GM21381 (cell line): ENCODE measurements around the gene MED25.
"Not testable (repeated sequence)": the region's sequence is repeated elsewhere in the genome, so short reads cannot be mapped to it uniquely, and the experiment has no call there.

Experiments used
- ATAC-seq: cut with Tn5 transposase; IDR thresholded peaks from one replicate; pipeline ENCODE4 v1.9.1; 2021; ENCODE audit warnings: mild to moderate bottlenecking, moderate library complexity; ENCODE audit not compliant: unreplicated experiment

MED25 gene

GRCh38 chr19:49812997-49813861 is 4.9 kb upstream of the MED25 start, which contains the start of gene FUZ:
Gene FUZ, minus strand, starts transcription at chr19:49813292. Its CDS starts 186 bp downstream, at chr19:49813106.
- peak; percentile 56 for ATAC-seq

- ATAC-seq = no peak
Measured at GRCh38 chr19:49814010-49814409, 4.1 kb upstream of the MED25 start.

DNA sequence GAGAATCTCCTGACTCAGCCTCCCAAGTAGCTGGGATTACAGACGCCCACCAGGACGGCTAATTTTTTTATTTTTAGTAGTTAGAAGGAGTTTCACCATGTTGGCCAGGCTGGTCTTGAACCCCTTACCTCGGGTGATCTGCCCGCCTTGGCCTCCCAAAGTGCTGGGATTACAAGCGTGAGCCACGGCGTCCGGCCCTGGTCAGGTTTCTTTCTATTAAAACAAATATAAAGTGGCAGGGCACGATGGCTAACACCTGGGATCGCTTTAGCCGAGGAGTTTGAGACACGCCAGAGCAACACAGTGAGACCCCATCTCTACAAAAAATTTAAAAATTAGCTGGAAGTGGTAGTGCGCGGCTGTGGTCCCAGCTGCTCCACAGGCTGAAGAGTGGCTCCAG is 1.5 kb upstream of the MED25 start:
- ATAC-seq = no peak

GRCh38 chr19:49818649-49819370 is 721 bp downstream of the MED25 start:
- ATAC-seq = no peak

- not testable (repeated sequence) for ATAC-seq
Measured at GRCh38 chr19:49819452-49820115, 1.5 kb downstream of the MED25 start.

GRCh38 chr19:49820125-49820524 is 2.0 kb downstream of the MED25 start:
- no peak for ATAC-seq

DNA sequence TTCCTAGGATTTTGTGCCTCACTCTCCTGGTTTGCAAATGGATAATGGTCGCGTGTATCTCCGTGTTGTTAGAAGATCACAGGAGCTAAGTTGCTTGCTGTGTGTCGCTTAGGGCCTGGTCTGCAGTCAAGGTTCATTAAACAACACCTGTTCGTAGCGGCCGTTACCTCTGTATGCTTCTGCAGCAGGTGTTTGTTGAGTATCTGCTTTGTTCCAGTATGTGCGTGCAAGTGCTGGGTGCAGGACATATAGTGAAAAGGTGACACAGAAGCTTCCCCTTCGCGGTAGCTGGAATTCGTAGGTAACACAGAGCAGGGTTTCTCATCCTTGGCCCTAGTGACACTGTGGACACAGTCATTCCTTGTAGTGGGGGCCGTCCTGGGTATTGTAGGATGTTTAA is 5.4 kb downstream of the MED25 start:
- ATAC-seq = no peak

DNA sequence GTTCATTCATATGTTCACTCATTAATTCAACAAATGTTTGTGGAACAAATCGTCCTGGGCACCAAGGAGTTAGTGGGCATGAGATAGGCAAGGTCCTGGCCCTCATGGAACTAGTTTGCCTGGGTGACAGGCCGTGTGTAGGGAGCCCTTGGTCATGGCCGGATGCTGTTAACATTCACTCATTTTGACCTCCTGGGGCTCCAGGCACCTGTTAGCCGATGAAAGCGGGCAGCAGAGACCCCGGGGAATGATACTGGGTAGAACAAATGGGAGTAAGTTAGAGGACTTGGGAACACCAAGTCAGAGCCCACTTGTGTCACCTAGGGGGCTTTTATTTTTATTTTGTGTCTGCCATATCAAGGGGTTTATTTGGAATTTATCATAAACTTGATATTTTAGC is 6.6 kb downstream of the MED25 start:
- ATAC-seq = no peak

DNA sequence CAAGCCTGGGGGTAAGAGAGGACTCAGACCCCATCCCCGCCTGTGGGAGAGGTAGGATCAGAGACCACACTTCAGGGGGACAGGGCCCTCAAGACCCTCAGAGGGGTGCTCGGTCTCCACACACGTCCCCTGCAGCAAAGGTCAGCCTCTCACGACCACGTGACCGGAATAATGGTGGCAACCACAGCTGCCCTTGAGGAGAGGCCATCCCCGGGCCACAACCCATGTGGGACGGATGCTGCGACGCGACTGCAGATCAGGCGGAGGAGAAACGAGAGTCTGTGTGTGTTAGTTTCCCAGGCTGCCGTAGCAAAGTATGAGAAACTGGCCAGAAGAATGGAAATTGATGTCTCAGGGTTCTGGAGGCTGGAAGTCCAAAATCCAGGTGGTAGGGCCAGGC is 8.9 kb downstream of the MED25 start:
- ATAC-seq = no peak

DNA sequence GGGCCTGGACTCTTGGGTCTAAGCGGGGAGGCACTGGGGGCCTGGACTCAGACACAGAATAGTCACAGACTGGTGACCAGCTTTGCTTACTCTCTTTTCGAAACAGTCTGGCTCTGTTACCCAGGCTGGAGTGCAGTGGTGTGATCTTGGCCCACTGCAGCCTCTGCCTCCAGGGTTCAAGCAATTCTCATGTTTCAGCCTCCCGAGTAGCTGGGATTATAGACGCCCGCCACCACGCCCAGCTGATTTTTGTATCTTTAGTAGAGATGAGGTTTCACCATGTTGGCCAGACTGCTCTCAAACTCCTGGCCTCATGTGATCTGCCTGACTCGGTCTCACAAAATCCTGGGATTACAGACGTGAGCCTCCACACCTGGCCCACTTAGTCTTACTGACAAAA is 11.1 kb downstream of the MED25 start:
- ATAC-seq = no peak

GRCh38 chr19:49829721-49830120 is 11.6 kb downstream of the MED25 start:
- no peak for ATAC-seq

DNA sequence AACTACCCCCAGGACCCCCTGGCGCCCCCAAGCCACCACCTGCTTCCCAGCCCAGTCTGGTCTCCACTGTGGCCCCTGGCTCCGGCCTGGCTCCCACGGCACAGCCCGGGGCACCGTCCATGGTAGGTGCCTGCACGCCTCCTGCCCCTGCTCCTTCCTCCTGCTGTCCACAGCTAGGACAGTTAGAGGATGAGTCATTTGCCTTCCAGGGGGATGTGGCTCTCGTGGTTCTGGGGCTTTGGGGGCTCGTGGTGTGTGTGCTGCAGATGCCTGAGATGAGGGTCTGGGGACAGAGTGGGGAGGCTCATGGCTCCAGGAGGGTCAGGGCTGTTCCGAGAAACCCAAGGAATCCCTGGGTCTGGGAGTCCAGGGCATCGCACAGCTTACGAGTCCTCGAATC is 12.7 kb downstream of the MED25 start:
- no peak for ATAC-seq

DNA sequence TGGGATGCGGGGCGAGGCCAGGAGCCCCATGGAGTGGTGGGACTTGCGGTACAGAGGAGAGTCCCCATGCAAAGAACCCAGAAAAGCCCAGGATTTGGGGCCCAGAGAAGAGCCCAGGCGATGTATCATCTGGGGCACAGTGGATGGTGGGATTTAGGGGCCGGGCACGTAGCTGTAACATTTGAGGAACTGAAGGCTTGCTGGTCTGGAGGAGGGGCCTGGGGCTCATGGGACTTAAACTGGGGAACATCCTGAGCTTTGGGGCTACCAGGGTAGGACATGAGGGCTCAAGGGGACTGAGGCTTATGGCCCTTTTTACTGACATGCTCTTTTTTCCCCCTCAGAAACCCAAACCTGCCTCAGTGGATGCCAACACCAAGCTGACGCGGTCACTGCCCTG is 13.5 kb downstream of the MED25 start:
- no peak for ATAC-seq

- ATAC-seq = no peak
Measured at GRCh38 chr19:49832556-49832955, 14.5 kb downstream of the MED25 start.

DNA sequence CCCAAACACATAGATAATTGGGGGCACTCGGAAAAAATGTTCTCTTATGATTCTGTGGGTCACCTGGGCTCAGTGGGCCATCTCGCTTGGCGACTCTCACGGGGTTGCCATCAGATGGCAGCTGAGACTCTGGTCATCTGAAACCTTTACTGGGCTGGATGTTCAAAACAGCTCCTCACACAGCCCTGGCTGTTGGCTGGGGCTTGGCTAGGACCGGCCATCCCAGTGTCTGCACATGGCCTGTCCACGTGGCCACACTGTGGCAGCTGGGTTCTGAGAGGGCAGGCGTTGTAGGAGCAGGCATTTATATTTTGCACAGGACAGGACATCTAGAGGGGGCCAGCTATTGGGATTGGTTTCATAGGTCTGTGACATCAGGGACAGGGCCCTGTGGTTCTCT is 15.5 kb downstream of the MED25 start:
- ATAC-seq = no peak

GRCh38 chr19:49835562-49835961 is 17.5 kb downstream of the MED25 start:
- no peak for ATAC-seq

GRCh38 chr19:49836176-49837008 is 18.3 kb downstream of the MED25 start:
- ATAC-seq = no peak

- ATAC-seq = no peak
Measured at GRCh38 chr19:49837009-49837310, 18.9 kb downstream of the MED25 start.

DNA sequence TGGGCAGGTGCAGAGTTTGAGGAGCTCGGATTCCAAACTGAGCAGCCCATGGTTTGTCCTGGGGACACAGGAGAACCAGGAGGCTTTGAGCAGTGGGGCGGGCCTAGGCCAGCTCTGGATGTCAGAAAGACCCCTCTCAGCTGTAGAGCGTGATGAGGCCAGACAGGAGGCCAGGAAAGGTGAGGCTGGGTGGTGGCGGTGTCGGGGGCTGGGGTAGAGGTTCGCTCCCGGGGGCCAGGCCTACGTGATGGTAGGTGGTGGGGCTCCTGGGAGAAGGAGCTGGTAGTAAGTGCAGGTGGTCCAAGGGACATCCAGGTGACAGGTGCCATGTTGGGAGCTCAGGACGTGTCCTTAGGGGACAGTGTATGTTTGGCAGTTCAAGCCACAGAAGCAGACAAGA is 19.3 kb downstream of the MED25 start:
- no peak for ATAC-seq

- no peak for ATAC-seq
Measured at GRCh38 chr19:49838885-49839588, 20.9 kb downstream of the MED25 start.
